Body of pancreas (tissue), 4 donors: ENCODE measurements around the gene TSC1.

ENCODE experiments used
- CTCF ChIP-seq, 7 experiments: fragments of 450-650 bp in 4 of 7; fragments of 200-600 bp in 3 of 7; sonication (generic) in 3 of 7; IDR thresholded peaks; one replicate each; pipeline ENCODE4 v1.5.1; 2016 to 2019; ENCODE audit warnings: antibody characterized with exemption in 7 of 7
- POLR2A ChIP-seq, 3 donors: fragments of 450-650 bp; IDR thresholded peaks; one replicate each; pipeline ENCODE4 v1.6.1; 2016; ENCODE audit warnings: antibody characterized with exemption in 3 of 3, mild to moderate bottlenecking in 2 of 3

- no peak for TF ChIP-seq CTCF (IDR thresholded peaks at IDR 0.05)
- no peak for TF ChIP-seq POLR2A (IDR thresholded peaks at IDR 0.05)
Measured at GRCh38 chr9:132842124-132843044, 102.0 kb downstream of the TSC1 start.
